GM10266 (cell line): ENCODE data around the gene PABPN1L.

Source experiments
- DNase-seq: peaks from one replicate; pipeline ENCODE4 v3.0.0; 2012; ENCODE audit errors: extremely low spot score
- TF ChIP-seq, protein P1 (sequence below): IDR thresholded peaks from 2 replicates; pipeline ENCODE4 v1.5.1; 2012; ENCODE audit warnings: mild to moderate bottlenecking, low read depth; ENCODE audit not compliant: control insufficient read depth, insufficient read depth; ENCODE audit errors: missing control alignments

PABPN1L gene

DNA sequence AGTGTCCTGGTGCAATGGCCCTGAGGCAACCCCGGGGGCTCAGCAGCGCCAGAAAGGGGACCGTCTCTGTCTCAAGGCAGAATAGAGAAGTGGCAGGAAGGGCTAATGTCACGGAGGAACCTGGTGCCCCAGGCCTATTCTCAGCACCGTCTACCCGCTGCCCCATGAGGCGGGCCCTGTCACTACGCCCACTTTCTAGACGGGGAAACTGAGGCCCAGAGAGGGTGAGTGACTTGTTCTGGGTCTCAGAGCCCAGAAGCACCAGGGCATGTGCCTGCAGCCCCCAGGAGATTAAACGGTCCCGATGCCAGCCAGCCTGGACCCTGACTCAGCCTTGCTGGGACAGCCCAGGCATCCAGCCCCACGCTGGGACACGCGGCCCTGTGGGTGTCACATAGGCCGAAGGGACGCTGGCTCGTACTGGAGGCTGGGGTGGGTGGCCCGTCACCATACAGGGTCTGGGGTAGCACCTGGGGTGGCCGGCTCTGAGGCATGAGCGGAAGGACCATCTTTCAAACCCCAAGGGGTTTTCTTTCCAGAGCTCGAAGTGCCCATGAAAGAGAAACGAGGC, 40.2 kb upstream of the PABPN1L start:
- TF ChIP-seq, protein P1, sequence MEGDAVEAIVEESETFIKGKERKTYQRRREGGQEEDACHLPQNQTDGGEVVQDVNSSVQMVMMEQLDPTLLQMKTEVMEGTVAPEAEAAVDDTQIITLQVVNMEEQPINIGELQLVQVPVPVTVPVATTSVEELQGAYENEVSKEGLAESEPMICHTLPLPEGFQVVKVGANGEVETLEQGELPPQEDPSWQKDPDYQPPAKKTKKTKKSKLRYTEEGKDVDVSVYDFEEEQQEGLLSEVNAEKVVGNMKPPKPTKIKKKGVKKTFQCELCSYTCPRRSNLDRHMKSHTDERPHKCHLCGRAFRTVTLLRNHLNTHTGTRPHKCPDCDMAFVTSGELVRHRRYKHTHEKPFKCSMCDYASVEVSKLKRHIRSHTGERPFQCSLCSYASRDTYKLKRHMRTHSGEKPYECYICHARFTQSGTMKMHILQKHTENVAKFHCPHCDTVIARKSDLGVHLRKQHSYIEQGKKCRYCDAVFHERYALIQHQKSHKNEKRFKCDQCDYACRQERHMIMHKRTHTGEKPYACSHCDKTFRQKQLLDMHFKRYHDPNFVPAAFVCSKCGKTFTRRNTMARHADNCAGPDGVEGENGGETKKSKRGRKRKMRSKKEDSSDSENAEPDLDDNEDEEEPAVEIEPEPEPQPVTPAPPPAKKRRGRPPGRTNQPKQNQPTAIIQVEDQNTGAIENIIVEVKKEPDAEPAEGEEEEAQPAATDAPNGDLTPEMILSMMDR, result no peak
- DNase-seq, result no peak

- DNase-seq, result no peak
- TF ChIP-seq, protein P1, result no peak
Observed at GRCh38 chr16:88906020-88906419, 39.6 kb upstream of the PABPN1L start.

- TF ChIP-seq, protein P1, result no peak
- DNase-seq, result peak; percentile 88
Observed at GRCh38 chr16:88905563-88905962, 39.1 kb upstream of the PABPN1L start.

DNA sequence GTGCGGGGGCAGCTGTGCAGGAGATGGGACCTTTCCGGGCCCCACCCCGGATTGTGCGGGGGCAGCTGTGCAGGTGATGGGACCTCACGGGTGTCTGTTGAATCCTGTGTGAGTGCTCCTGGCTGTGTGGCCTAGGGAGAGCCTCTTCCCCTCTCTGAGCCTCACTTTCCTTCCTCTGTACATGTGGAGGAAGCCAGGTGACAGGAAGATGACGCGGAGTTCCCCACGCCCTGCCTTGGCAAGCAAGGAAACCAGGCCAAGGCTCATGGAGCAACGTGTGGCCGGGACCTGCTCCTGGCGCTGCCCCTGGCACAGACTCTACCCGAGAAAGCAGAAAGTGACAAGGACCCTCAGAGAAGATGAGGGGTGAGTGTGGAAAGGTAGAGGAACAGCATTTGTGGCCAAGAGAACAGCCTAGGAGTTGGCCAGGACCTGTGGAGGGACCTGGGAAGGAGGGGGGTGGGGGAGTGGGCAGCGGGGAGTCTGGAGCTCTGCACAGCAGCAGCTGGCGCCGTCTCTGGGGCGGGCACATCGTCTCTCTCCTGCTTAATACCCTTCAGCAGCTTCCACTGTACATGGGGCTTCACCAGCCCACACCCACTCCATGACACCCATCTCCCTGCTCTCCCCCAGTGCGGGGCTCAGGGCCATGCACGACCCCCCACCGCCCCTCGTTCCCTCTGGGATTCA, 38.4 kb upstream of the PABPN1L start:
- TF ChIP-seq, protein P1, result no peak
- DNase-seq, result no peak

- DNase-seq, result no peak
Observed at GRCh38 chr16:88903267-88903666, 36.8 kb upstream of the PABPN1L start.

DNA sequence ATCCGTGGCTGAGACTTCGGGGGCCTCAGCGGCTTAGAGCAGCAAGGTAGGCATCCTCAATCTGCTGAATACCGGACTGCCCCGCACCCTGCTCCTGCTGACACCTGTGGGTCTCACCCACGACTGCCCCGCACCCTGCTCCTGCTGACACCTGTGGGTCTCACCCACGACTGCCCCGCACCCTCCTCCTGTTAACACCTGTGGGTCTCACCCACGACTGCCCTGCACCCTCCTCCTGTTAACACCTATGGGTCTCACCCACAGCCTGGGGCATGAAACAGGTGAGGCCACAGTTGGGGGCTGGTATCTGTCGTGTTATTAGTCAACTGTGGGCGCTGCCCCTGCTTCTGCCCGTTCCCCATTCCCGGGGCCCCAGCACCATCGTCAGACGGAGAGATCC, 36.3 kb upstream of the PABPN1L start:
- TF ChIP-seq, protein P1, result no peak

More at GRCh38 chr16:88903267-88903666, 36.8 kb upstream of the PABPN1L start:
- TF ChIP-seq, protein P1, result no peak

GRCh38 chr16:88901718-88902337, 35.4 kb upstream of the PABPN1L start:
- TF ChIP-seq, protein P1, result no peak
- DNase-seq, result no peak

More for the DNA sequence above, 36.3 kb upstream of the PABPN1L start:
- no peak for DNase-seq
